T-helper 9 cell (primary cell): ENCODE data around the gene HLX.

Experiments used
- DNase-seq: peaks from one replicate; pipeline ENCODE4 v3.0.0-alpha.2; 2020
- total RNA-seq, 2 donors: gene quantifications; one replicate each; lab custom pipeline; 2026; lab: John Stamatoyannopoulos, UW

Gene HLX, protein sequence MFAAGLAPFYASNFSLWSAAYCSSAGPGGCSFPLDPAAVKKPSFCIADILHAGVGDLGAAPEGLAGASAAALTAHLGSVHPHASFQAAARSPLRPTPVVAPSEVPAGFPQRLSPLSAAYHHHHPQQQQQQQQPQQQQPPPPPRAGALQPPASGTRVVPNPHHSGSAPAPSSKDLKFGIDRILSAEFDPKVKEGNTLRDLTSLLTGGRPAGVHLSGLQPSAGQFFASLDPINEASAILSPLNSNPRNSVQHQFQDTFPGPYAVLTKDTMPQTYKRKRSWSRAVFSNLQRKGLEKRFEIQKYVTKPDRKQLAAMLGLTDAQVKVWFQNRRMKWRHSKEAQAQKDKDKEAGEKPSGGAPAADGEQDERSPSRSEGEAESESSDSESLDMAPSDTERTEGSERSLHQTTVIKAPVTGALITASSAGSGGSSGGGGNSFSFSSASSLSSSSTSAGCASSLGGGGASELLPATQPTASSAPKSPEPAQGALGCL
- total RNA-seq, result 0 reads per million in 2 donors

DNA sequence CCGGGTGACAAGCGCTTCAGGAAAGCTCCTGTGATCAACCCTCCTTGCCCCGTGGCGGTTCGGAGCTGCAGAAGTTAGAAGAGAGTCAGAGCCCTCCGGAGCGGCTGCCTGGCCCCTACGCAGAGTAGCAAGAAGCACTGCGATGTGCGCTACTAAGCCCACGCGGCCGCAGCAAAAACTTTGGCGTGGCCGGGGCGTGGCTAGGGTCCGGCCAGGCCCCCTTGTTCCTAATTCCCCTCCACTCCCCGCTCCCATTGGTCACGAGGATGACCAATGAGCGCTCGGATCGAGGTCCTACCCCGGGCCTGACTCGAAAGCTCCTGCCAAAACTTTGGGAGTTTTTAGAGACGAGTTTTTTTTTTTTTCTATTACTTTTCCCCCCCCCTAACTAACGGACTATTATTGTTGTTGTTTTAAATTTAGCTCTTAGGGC is at the start of gene HLX:
TSS of gene HLX (plus strand) at position 368 of the 433 bp plus-strand sequence. CDS start 415 bp downstream, outside the sequence.
- no peak for DNase-seq

DNA sequence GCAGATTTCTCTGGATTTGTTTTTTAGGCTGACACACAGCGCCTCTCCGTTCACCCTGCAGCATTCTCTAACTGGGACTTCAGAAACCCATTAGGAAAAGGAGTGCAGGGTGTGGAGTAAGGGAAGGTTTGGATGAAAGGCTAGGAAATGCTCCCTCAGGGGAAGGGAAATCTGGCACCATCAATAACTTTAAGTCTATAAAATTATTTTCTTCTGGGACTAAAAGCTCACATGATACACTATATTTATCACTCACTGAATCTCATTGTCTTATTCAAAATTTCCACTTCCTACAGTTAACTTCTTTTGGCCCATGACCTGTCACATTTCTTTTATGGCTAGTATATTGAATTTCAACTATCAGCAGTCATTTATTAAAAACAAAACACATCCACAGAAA is 45.8 kb upstream of the HLX start:
- no peak for DNase-seq

DNA sequence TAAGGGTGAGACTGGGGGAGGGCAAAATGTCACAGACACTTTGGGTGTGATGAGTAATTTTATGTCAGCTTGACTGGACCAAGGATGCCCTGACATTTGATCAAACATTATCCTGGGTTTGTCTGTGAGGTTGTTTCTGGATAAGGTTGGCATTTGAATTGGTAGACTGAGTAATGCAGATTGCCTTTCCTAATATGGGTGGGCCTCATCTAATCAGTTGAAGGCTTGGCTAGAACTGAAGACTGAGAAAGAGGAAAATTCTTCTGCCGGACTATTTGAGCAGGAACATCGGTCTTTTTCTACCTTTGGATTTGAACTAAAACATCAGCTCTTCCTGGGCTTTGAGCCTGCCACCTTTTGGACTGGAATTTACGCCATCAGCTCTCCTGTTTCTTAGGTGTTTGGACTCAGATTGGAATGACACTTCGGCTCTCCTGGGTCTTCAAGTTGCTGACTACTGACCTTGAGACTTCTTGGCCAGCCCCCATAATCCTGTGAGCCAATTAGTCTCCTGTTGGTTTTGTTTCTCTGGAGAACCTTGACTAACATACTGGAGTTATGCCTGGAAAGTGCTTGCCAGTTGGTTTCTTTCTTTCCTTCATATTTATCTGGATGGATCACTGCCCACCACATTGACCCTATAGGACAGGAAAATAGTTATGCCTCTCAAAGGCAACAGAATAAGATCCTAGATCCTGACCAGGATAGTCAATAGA is 44.9 kb upstream of the HLX start:
- no peak for DNase-seq

DNA sequence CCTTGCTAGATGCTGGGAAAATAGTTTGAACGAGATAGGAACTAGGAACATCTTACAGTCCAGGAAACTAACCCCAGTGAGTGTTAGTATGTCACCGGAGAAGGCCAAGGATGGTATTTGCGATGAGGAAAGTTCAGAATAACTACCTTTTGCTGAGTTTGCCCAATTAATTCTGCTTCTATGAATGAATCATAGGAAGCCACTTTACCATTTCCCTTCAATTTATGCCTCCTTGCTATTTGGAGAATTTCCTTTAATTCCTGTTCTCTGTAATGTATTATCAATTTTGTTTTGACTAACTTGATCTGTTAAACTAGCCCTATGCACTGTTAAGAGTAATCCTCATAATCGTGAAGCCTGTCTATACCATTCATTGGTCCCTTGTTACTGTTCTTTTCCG is 40.7 kb upstream of the HLX start:
- DNase-seq, result no peak

DNA sequence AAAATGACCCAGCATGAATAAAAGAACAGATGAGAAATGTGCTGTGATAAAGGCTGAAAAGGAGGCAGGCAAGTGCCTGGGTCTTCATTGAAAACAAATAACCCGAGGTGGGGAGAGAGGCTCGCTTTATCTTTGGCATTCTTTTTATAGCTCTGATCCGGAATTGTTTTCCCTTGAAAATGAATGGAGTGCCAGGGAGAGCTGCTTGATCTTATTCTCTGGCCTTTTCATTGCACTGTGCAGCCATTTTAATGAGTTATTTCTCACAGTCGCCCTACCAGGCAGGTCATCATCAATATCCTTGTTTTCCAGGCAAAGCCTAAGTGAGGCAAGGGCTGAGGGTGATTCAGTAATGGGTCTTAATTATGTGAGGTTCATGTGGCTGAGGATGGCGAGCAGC is 39.8 kb upstream of the HLX start:
- no peak for DNase-seq

DNA sequence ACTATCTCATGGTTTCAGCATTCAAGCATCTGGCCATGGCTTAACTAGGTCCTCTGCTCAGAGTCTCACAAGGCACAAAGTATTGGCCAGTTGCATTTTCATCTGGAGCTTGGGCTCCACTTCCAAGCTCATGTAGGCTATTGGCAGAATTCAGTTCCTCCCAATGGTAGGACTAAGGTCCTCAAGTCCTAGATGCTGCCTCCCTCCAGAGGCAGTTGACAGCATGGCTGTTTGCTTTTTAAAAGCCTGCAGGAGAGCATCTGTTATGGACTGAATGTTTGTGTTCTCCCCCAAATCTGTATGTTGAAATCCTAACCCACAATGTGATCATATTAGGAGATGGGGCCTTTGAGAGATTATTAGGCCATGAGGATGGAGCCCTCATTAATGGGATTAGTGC is 38.0 kb upstream of the HLX start:
- DNase-seq, result no peak

DNA sequence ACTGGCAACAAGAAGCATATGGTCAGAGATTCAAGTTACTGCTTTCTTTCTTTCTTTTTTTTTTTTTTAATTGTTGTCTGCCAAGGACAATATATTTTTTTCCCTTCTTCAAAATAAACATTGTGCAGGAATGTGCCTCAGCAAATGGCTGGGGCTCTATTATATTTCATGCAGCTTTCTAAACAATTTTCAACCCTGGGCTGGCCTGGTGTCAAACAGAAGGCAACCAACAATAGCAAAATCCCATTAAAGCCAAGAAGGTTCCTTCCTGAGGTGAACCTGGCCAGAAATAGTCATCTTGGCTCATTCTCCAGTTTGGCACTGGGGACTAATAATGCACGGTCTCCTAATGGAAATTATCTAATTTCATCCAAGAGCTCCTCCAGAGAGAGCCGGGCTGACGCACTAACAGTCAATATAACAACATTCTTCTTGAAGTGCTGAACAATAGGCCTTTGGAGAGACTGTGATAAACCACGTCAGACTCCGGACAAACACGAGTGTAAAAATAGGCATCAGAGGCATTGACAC is 35.7 kb upstream of the HLX start:
- no peak for DNase-seq

DNA sequence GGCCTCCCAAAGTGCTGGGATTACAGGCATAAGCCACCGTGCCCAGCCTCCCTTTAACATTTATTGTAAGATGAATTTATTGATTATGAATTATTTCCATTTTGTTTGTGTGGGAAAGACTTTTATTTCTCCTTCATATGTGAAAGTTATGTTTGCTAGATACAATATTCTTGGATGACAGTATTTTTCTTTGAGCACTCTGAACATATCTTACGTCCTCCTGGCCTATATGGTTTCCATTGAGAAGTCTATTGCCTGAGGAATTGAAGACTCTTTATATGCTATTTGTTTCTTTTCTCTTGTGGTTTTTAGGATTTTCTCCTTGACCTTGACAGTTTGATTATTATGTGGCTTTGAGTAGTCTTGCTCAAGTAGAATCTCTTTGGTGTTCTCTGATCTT is 26.8 kb upstream of the HLX start:
- no peak for DNase-seq

DNA sequence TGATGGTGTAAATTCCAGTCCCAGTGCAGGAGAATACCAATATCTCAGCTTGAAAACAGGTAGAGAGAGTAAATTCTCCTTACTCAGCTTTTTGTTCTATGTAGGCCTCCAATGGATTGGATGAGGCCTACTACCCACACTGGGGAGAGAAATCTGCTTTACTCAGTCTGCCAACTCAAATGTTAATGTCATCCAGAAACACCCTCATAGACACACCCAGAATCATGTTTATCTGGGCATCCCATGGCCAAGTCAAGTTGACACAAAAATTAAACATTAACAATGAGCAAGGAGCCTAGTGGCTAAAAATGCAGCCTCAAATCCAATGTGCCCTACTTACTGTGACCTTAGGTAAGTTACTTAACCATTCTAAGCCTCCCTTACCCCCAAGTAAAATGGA is 6.9 kb upstream of the HLX start:
- no peak for DNase-seq

DNA sequence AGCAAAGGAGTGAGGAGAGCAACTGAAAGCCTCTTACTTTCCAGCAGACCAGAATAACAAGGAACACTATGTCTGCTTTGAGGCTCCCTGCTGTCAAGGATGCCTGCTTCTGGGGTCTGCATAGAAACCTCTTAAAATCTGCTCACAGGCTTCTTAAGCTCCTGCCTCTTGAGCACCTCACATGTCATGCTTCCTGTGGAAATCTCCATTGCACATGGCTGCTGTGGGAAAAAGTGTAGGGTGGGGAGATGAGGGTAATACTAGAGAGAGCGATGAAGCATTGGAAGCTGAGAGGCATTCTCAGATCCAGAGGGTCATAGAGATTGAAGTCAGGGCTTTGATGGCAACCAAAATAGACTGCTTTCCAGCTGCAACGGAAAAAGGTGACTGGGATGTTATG is 6.2 kb upstream of the HLX start:
- DNase-seq, result no peak

DNA sequence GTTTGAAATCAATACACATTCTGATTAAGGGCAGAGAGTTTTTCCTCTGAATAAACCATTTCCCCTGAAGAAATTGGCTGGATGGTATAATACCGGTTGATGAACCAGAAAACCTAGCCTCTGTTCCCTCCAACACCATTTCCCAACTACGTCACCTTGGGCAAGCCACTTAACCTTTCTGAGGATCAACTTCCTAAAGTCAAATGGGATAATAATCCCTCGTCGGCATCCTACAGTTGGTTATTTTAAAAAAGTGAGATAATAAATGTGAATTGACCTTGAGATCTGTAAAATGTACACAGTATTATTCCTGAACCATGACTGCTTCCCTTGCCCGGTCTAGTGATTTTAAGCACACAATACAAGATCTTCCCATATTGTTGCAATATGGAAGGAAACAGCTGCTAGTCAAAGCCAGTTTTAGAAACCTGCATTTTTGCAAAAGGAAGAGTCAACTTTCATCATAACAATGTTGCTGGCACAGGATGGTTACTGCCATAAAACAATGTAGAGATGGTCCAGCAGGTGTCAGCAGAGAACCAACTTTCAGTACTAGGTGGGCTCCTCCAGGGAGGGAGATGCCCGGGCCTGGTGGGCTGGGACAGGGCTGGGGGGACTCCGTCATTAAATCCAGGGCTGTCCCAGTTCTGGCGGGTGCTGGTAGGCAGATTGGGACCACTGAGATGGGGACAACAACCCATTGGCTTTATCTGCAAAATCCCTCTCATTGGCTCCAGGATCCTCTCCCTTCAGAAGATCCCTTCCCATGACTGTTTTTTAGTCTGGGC is 5.2 kb upstream of the HLX start:
- no peak for DNase-seq

DNA sequence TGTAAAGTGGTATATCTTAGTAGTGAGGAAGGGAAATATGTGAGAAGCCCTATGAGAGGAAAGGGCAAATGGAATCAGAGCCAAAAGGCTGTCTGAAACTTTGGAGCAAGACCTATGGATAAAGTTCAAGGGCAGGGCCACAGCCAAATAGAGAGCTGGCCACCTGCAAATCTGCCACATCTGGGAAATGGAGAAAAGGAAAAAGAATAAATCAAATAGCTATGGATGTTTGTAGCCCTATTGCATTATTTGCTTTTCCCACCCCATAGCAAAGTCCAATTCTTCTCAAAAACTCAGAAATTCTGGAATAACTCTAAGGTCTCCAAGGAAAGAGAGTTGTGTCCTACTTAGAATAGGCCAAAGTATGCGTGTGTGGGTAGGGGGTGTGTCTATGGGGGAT is 4.0 kb upstream of the HLX start:
- no peak for DNase-seq

DNA sequence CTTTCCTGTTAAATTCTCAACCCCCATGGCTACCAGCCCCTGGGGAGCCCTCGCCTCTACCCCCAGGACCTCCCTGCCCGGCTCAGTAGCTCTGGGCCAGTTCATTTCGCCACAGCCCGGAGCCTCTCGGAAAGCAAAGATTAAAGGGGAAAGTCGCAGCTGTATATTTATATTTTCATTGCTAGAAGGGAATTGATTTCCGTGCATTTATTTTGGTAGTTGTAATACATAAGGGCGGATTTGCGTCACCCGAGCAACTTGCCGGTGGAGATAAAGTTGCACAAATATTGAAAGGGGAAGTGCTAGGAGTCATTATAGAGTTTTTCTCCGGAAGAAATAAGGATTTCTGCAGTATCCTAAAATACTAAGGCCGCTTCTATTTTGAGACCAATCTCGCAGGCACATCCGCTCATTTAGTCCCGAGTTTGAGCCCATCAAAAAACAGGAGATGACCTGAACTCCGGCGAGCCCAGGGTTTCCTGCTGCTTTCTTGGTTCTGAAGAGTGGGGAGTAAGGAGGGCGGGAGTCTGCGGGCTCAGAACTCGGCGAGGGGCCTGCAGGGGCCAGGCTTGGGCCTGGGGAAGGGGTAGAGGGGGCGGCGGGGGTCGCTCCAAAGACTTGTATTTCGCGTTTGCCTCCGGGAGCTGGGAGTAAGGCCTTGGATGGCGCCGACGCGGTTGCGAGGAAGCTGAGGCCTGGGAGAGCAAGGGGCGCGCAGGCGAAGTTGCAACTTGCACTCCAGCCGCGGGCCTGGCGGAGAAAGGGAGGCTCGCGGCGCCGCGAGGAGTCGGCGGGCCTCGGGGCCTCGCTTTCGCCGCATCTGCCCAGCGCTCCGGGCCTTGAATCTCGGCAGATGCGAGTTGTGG is 2.5 kb upstream of the HLX start:
- no peak for DNase-seq

DNA sequence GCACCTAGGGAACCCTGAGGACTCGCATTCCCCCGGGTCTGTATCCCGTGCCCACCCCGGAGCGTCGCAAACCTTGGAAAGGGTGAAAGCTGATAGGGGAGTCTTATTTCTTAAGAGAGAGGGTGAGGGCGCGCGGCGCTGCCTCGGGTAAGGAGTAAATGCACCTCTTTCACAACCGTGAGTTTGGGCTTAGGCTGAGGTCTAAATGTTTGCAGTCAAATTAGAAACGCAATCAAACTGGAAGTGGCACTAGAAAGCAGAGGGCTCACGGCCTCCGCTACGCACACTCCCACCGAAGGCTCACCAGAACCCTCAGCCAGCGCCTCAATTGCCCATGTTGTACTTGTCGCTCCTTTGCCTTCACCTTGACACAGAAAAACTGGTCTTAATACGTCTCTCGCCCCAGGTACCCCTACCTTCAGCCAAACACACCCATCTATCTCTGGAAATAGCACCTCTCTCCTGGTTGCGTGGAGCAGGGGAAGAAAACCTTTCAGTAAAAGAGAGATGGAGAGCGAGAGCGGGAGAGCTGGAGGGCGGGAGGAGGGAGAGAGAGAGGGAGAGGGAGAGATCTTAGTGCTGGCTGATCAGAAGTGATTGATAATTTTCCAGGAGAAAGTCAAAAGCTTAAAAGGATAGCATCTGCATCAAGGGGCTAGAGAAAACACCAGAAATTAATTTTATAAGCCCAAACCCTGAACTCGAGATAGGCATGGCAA is 1.7 kb upstream of the HLX start:
- DNase-seq, result no peak

DNA sequence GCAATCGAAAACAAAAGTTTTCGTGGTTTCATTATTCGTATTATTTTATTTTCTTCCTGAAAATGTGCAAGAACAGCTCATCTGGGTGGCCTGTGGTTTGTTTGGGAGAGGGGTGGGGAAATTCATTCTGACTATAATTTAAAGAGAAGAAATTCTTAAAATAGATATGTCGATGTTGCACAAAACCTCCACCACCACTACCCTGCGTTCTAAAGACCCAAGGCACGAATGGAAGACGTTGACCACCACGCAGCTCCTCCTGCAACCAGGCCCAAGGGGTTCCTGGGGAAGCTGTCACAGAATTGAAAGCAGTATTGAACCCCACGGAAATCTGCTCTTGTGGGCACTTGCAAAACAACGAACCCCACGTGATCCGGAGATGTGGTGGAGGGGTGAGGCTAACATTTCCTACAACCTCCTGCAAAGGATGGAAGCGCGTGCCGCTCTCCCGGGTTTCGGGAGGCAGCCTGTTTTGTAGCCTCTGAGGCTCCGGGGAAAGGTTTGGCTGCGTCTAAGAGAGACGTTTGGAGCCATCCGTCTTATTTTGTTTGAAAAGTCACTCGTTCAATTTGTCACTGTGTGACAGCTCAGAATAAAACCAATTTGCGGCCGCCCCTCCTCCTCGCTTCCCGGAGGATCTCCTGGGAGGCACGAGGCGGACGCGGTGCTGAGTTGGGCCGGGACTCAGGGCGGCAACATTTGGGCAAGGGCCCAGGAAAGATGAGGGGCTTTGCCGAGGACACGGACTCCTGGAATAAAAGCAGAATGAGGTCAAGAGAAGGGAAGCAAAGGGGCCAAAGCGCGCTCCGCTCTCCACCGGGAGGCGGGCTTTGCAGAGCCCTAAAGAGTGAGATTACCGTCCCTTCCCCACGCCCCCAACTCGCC is 810 bp upstream of the HLX start:
- no peak for DNase-seq

DNA sequence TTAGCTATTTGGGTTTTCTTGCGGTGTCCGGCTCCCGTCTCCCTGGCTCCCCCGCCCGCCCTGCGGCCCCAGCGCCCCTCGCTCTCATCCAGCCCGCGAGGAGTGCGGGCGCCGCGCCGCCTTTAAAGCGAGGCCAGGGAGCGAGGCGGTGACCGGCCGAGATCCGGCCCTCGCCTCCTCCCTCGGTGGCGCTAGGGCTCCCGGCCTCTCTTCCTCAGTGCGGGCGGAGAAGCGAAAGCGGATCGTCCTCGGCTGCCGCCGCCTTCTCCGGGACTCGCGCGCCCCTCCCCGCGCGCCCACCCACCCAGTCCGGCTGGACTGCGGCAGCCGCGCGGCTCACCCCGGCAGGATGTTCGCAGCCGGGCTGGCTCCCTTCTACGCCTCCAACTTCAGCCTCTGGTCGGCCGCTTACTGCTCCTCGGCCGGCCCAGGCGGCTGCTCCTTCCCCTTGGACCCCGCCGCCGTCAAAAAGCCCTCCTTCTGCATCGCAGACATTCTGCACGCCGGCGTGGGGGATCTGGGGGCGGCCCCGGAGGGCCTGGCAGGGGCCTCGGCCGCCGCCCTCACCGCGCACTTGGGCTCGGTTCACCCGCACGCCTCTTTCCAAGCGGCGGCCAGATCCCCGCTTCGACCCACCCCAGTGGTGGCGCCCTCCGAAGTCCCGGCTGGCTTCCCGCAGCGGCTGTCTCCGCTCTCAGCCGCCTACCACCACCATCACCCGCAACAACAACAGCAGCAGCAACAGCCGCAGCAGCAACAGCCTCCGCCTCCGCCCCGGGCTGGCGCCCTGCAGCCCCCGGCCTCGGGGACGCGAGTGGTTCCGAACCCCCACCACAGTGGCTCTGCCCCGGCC is 492 bp downstream of the HLX start:
- DNase-seq, result no peak

DNA sequence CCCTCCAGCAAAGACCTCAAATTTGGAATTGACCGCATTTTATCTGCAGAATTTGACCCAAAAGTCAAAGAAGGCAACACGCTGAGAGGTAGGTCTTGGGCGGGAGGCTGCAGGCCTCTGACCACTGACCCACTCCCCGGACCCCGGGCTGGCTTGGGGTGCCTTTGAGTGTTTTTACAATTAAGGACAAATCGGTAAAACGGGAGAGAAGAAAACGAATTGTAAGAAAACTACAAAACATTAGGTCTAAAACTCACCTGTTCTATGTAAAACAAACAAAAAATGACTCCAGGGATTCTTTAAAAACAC is 1.1 kb downstream of the HLX start:
- no peak for DNase-seq

DNA sequence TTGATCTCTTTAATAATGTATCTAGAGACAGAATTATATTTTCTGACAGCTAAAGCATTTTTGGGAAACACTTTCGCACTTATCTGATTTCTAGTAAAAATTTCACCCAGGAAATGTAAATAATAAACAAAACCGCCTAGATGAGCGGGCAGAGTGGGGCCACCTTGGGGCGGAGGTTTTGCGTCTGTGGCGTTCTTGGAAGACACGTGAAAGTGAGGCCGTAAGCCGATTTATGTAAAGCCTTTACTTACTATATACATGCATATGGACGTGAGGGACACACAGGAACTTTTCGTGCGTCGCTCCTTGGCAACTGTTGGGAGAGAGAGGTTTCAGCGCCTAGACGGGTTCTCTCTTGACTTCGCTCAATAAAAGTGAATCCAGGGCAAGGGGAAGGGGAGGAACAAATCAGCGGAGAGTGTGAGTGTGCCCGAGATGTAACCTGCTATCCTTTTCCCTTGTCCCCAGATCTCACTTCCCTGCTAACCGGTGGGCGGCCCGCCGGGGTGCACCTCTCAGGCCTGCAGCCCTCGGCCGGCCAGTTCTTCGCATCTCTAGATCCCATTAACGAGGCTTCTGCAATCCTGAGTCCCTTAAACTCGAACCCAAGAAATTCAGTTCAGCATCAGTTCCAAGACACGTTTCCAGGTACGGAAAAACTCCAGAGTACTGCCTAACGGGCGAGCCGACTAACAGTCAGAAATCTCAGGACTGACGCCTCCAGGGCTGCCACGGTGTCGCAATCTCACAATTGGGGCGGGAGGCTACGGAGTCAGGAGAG is 1.7 kb downstream of the HLX start:
- DNase-seq, result no peak
